ENCODE data around the gene NDE1. TPM values are rescaled to one million over a fixed set of nuclear protein-coding genes. Genes with fewer than 3 reads are reported as not detected.
"Not testable (repeated sequence)": the region's sequence is repeated elsewhere in the genome, so short reads cannot be mapped to it uniquely, and the experiment has no call there.

Gene NDE1
- total and polyA plus RNA-seq, 2 experiments from 2014 or later, result 7.1 to 41.0 TPM

DNA sequence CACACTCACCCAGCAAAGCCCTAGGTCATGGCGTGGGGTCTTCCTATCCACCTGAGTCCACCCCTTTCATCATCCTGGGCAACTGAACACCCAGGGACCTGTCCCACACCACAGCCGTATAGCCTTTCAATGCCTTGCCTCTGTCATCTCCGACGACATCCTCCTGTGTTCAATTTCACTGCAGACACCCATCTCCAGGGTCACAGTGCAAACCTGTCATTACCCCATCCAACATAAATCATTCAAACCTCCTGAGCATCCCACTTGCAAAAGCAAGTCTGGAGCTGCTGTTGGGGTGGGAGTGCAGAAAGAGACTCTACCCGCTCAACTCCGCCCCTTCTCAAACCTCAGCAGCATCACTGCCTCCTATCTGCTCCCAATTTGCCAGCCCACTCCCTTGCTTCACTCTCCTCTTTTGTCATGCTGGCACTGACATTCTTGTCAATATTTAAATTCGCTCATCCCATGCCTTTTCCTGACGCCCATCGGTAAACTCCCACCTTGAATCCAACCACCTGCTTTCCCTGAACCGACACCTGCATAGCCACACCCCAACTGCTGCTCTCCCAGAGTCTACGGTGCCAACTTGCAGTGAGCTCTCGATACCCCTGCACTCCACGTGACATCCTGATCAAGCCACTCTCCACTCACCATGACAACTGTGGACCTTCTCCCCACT, 44.1 kb upstream of the NDE1 start:
- Histone ChIP-seq H3K4me1 (ENCODE audit: low read depth) (no peaks in the 10 kb centered on the region), H3K4me3 (no peak overlapping the region), H3K27me3 (no peaks in the 10 kb centered on the region), H3K27ac (no peak overlapping the region), H3K9me3 (ENCODE audit: low read depth) (no peaks in the 10 kb centered on the region), H3K36me3 (peaks cover 56% of the 10 kb centered on the region)
- no peak for DNase-seq (ENCODE audit: low read depth in 1 of 2, low spot score in 1 of 2)
- TF ChIP-seq, protein P1, sequence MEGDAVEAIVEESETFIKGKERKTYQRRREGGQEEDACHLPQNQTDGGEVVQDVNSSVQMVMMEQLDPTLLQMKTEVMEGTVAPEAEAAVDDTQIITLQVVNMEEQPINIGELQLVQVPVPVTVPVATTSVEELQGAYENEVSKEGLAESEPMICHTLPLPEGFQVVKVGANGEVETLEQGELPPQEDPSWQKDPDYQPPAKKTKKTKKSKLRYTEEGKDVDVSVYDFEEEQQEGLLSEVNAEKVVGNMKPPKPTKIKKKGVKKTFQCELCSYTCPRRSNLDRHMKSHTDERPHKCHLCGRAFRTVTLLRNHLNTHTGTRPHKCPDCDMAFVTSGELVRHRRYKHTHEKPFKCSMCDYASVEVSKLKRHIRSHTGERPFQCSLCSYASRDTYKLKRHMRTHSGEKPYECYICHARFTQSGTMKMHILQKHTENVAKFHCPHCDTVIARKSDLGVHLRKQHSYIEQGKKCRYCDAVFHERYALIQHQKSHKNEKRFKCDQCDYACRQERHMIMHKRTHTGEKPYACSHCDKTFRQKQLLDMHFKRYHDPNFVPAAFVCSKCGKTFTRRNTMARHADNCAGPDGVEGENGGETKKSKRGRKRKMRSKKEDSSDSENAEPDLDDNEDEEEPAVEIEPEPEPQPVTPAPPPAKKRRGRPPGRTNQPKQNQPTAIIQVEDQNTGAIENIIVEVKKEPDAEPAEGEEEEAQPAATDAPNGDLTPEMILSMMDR (IDR thresholded peaks at IDR 0.05; ENCODE audit: low read depth, low read length), result no peak

- Histone ChIP-seq H3K4me3 (no peak overlapping the region), H3K9me3 (ENCODE audit: low read depth) (no peaks in the 10 kb centered on the region), H3K4me1 (ENCODE audit: low read depth) (no peaks in the 10 kb centered on the region), H3K27ac (no peak overlapping the region), H3K36me3 (peaks cover 55% of the 10 kb centered on the region), H3K27me3 (no peaks in the 10 kb centered on the region)
- DNase-seq (ENCODE audit: low read depth in 1 of 2, low spot score in 1 of 2), result no peak
- TF ChIP-seq, protein P1 (IDR thresholded peaks at IDR 0.05; ENCODE audit: low read depth, low read length), result no peak
These were observed 43.4 kb upstream of the NDE1 start for GRCh38 chr16:15606518-15607220.

GRCh38 chr16:15607221-15607699, 42.8 kb upstream of the NDE1 start:
- not testable (repeated sequence) for H3K9me3 ChIP-seq (ENCODE audit: low read depth); H3K4me3 ChIP-seq; DNase-seq (ENCODE audit: low read depth in 1 of 2, low spot score in 1 of 2); H3K27me3 ChIP-seq; H3K27ac ChIP-seq; H3K4me1 ChIP-seq (ENCODE audit: low read depth)
- H3K36me3 ChIP-seq, result peaks cover 57% of the 10 kb centered on the region

DNA sequence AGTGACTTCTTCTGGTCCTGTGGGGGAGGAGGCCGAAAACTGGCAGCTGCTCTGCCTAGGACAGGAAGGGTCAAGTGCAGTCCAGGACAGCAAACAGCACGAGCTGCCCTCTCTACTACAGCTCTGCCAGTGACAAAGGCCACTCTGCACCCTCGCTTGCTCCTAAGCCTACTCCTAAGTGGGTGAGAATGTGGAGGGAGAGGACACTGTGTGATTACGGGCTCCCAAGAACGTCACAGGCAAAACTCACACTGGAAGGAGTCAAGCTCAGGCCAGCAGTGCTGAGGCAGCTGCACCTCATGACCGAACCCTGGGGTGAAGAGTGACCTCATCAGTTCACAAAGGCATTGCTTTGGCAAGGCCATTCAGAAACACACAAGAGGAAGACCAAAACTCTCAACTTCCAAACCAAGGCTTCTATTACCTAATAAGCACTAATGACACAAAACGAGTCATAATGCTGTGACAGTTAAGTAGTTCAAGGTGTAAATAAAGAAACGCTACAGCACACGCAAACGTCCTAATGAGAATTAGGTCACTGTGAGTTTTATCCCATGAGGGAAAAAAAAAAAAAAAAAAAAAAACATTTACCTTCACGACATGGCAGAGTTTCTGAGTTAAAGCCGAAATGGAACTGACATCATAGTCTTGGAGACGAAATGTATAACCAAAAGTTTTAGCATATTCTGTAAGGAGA, 42.2 kb upstream of the NDE1 start:
- peaks cover 60% of the 10 kb centered on the region for H3K36me3 ChIP-seq
- TF ChIP-seq, protein P1 (IDR thresholded peaks at IDR 0.05; ENCODE audit: low read depth, low read length), result no peak
- H3K27ac ChIP-seq, result no peak overlapping the region
- H3K4me3 ChIP-seq, result no peak overlapping the region
- peak in 1 of 2 donors; percentile 65 for DNase-seq (ENCODE audit: low read depth in 1 of 2, low spot score in 1 of 2)
- H3K27me3 ChIP-seq, result no peaks in the 10 kb centered on the region
- H3K9me3 ChIP-seq (ENCODE audit: low read depth), result no peaks in the 10 kb centered on the region
- no peaks in the 10 kb centered on the region for H3K4me1 ChIP-seq (ENCODE audit: low read depth)

- peaks cover 54% of the 10 kb centered on the region for H3K36me3 ChIP-seq
- peak in 1 of 2 donors; percentile 37 for DNase-seq (ENCODE audit: low read depth in 1 of 2, low spot score in 1 of 2)
- TF ChIP-seq, protein P1 (IDR thresholded peaks at IDR 0.05; ENCODE audit: low read depth, low read length), result peak; percentile 14
- H3K27me3 ChIP-seq, result no peaks in the 10 kb centered on the region
- no peaks in the 10 kb centered on the region for H3K9me3 ChIP-seq (ENCODE audit: low read depth)
- no peak overlapping the region for H3K27ac ChIP-seq
- no peak overlapping the region for H3K4me3 ChIP-seq
- no peaks in the 10 kb centered on the region for H3K4me1 ChIP-seq (ENCODE audit: low read depth)
These were observed 41.4 kb upstream of the NDE1 start for GRCh38 chr16:15608398-15609285.

Data from cardiac muscle cell (in vitro differentiated cells and primary cell).